OCI-LY7 (cell line): Measurements from ENCODE around the gene C19orf18. TPM values are rescaled to one million over a fixed set of nuclear protein-coding genes. Genes with fewer than 3 reads are reported as not detected.
"Not testable (repeated sequence)": the region's sequence is repeated elsewhere in the genome, so short reads cannot be mapped to it uniquely, and the experiment has no call there.

Source experiments
- BruUV-seq: library from RNA; stranded (reverse); fragments of 400-500 nt; replicated peaks from 2 replicates; lab custom pipeline; 2021; lab: Mats Ljungman, UMichigan
- CTCF ChIA-PET: fragments of 300-600 bp; sonication (Branson Sonifier 250); formaldehyde crosslinking; loops from one replicate; lab custom pipeline; 2022; ENCODE audit warnings: antibody characterized with exemption; ENCODE audit not compliant: unreplicated experiment; lab: Charles Lee
- POLR2A ChIA-PET: fragments of 300-600 bp; sonication (Branson Sonifier 250); formaldehyde crosslinking; loops from one replicate; lab custom pipeline; 2022; ENCODE audit warnings: antibody characterized with exemption; lab: Charles Lee
- DNase-seq: peaks from one replicate; pipeline ENCODE4 v3.0.0-alpha.2; 2015; ENCODE audit warnings: low spot score
- H2AFZ ChIP-seq: fragments of 200-600 bp; sonication (generic), shearing (Covaris generic); 2 replicates; pipeline ENCODE4 v1.6.1; 2014; ENCODE audit warnings: mild to moderate bottlenecking, antibody characterized with exemption, low read length, moderate library complexity
- H3K27ac ChIP-seq: fragments of 200-600 bp; sonication (generic); 2 replicates; pipeline ENCODE4 v1.5.1; 2014; ENCODE audit warnings: mixed run types, low read depth, mild to moderate bottlenecking, moderate library complexity, low read length, inconsistent platforms; ENCODE audit not compliant: poor library complexity, severe bottlenecking
- H3K36me3 ChIP-seq: fragments of 200-600 bp; sonication (generic); 2 replicates; pipeline ENCODE4 v1.6.1; 2014; ENCODE audit warnings: mild to moderate bottlenecking, antibody characterized with exemption, low read length, moderate library complexity, mixed read lengths; ENCODE audit not compliant: insufficient read depth
- H3K4me1 ChIP-seq: fragments of 200-600 bp; sonication (generic); 2 replicates; pipeline ENCODE4 v1.5.1; 2014; ENCODE audit warnings: mild to moderate bottlenecking, low read length; ENCODE audit not compliant: insufficient read depth, poor library complexity, severe bottlenecking
- H3K4me2 ChIP-seq: fragments of 200-600 bp; sonication (generic); 2 replicates; pipeline ENCODE4 v1.6.1; 2014; ENCODE audit warnings: mild to moderate bottlenecking, low read length
- H3K4me3 ChIP-seq: fragments of 200-600 bp; sonication (generic); 2 replicates; pipeline ENCODE4 v1.5.1; 2014; ENCODE audit warnings: mild to moderate bottlenecking, low read depth, low read length; ENCODE audit not compliant: poor library complexity, severe bottlenecking
- H3K79me2 ChIP-seq: fragments of 200-600 bp; sonication (generic); 2 replicates; pipeline ENCODE4 v1.6.1; 2016; ENCODE audit warnings: low read depth, mild to moderate bottlenecking, low read length, moderate library complexity, mixed read lengths; ENCODE audit not compliant: insufficient read depth
- H3K9me2 ChIP-seq: fragments of 200-600 bp; sonication (generic); 2 replicates; pipeline ENCODE4 v1.6.1; 2016; ENCODE audit warnings: mild to moderate bottlenecking, low read length, mixed read lengths; ENCODE audit not compliant: insufficient read depth
- H3K9me3 ChIP-seq: fragments of 200-600 bp; sonication (generic); 2 replicates; pipeline ENCODE4 v1.6.1; 2014; ENCODE audit warnings: mild to moderate bottlenecking, mixed run types, low read length, mixed read lengths
- H4K20me1 ChIP-seq: fragments of 200-600 bp; sonication (generic); 2 replicates; pipeline ENCODE4 v1.6.1; 2014; ENCODE audit warnings: mild to moderate bottlenecking, antibody characterized with exemption, low read length, moderate library complexity, mixed read lengths; ENCODE audit not compliant: insufficient read depth
- EZH2phosphoT487 ChIP-seq: fragments of 200-600 bp; sonication (generic); IDR thresholded peaks from 2 replicates; pipeline ENCODE4 v1.6.1; 2018; ENCODE audit warnings: low read depth, borderline replicate concordance, mild to moderate bottlenecking, mixed run types, antibody characterized with exemption, low read length, moderate library complexity, mixed read lengths
- intact Hi-C: fragments of 100-400 bp; cut with micrococcal nuclease; formaldehyde crosslinking; loops from one replicate; pipeline ENCODE4 v1.10.0; 2022; ENCODE audit not compliant: unreplicated experiment
- total RNA-seq, 2 experiments: library from RNA; depleted of rRNA in 1 of 2; stranded (reverse); fragments of >200 nt in 1 of 2; shearing (Covaris generic) in 1 of 2; gene quantifications; 2 replicates each; pipeline ENCODE4 v1.2.3, GENCODE V29; 2014 to 2022
- TF ChIP-seq, protein P1 (sequence below): fragments of 200-600 bp; sonication (generic); conservative IDR thresholded peaks from 2 replicates; pipeline ENCODE4 v1.5.1; 2014; ENCODE audit warnings: mild to moderate bottlenecking, antibody characterized with exemption, low read length, moderate library complexity, mixed read lengths

C19orf18 gene
- total RNA-seq, 2 experiments from 2014 or later: not detected

DNA sequence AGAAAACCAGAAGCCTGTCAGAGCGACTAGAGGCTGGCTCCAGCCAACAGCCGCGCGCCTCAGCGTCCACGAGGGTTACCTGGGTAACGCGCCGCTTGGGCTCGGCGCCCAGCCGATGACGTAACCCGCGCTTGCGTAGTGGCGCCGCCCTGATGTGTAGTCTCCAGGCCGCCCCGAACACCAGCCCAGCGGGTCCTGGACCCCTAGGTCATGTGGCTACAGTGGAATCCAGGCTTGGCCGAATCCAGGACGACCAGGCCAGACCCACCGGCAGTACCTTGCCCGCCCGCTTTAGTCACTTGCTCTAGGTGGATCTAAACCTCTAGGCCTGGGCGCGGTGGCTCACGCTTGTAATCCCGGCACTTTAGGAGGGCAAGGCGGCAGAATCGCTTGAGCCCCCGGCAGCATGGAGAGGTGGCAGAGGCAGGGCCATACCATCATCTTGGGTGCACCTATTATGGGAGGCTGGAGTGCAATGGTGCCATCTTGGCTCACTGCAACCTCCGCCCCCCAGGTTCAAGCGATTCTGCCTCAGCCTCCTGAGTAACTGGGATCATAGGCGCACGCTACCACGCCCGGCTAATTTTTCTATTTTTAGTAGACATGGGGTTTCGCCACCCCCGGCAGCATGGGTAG is 35.5 kb upstream of the C19orf18 start:
- BruUV-seq: no TSS peak
- no peaks in the 10 kb centered on the region for H4K20me1 ChIP-seq
- no peak for DNase-seq
- H3K4me2 ChIP-seq: no peak overlapping the region
- H2AFZ ChIP-seq: no peak overlapping the region
- no peaks in the 10 kb centered on the region for H3K4me1 ChIP-seq
- ChIA-PET CTCF (no interaction called here), POLR2A (no interaction called here)
- no peaks in the 10 kb centered on the region for H3K9me2 ChIP-seq
- no peaks in the 10 kb centered on the region; the same call in 1 of the 2 replicates for H3K9me3 ChIP-seq
- no peaks in the 10 kb centered on the region for H3K36me3 ChIP-seq
- no peak for TF ChIP-seq EZH2phosphoT487
- TF ChIP-seq, protein P1, sequence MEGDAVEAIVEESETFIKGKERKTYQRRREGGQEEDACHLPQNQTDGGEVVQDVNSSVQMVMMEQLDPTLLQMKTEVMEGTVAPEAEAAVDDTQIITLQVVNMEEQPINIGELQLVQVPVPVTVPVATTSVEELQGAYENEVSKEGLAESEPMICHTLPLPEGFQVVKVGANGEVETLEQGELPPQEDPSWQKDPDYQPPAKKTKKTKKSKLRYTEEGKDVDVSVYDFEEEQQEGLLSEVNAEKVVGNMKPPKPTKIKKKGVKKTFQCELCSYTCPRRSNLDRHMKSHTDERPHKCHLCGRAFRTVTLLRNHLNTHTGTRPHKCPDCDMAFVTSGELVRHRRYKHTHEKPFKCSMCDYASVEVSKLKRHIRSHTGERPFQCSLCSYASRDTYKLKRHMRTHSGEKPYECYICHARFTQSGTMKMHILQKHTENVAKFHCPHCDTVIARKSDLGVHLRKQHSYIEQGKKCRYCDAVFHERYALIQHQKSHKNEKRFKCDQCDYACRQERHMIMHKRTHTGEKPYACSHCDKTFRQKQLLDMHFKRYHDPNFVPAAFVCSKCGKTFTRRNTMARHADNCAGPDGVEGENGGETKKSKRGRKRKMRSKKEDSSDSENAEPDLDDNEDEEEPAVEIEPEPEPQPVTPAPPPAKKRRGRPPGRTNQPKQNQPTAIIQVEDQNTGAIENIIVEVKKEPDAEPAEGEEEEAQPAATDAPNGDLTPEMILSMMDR: no peak
- H3K79me2 ChIP-seq: no peaks in the 10 kb centered on the region
- H3K27ac ChIP-seq: no peak overlapping the region
- H3K4me3 ChIP-seq: no peak overlapping the region
- intact Hi-C loops: no loop called here

DNA sequence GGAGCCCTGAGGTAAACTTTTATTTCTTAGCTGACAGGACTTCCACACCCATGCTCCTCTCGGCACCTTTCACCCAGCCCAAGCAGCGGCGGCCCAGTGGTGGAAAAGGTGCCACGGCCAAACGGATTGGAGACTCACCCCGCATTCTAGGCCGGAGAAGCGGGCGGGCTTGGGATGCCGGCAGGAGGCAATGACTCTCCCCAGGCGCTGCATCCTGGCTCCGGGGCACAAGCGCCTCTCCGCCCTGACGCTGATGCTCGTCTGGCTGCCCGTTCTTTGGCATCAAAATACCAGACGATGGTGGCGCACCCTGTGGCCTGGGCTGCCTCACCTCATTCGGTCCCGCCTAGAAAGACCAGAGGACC is 34.9 kb upstream of the C19orf18 start:
- Histone ChIP-seq H4K20me1 (no peaks in the 10 kb centered on the region), H3K27ac (no peak overlapping the region), H3K4me3 (no peak overlapping the region), H3K4me2 (no peak overlapping the region), H3K79me2 (no peaks in the 10 kb centered on the region), H2AFZ (no peak overlapping the region), H3K36me3 (peaks cover 5% of the 10 kb centered on the region; the same call in 1 of the 2 replicates), H3K4me1 (no peaks in the 10 kb centered on the region), H3K9me3 (no peaks in the 10 kb centered on the region; the same call in 1 of the 2 replicates), H3K9me2 (no peaks in the 10 kb centered on the region)
- no TSS peak for BruUV-seq
- intact Hi-C loops: no loop called here
- POLR2A ChIA-PET: no interaction called here
- DNase-seq: no peak
- CTCF ChIA-PET: no interaction called here
- TF ChIP-seq, protein P1: no peak
- TF ChIP-seq EZH2phosphoT487: no peak

DNA sequence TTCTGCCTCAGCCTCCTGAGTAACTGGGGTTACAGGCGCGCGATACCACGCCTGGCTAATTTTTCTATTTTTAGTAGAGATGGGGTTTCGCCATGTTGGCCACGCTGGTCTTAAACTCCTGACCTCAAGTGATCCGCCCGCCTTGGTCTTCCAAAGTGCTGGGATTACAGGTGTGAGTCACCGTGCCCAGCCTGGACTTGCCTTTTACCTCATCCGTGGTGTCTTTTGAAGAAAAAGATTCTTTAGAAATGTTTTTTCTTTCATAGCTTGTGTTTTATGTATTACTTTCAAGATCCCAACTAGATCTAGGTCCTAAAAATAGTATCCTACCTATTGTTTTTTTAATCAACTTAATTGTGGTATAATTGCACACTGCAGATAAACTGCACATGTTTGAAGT is 34.5 kb upstream of the C19orf18 start:
- H3K36me3 ChIP-seq, H3K4me2 ChIP-seq, CTCF ChIA-PET, DNase-seq, intact Hi-C loops, H4K20me1 ChIP-seq, H3K27ac ChIP-seq, H3K9me3 ChIP-seq, H3K79me2 ChIP-seq, H2AFZ ChIP-seq, H3K4me1 ChIP-seq, H3K4me3 ChIP-seq, BruUV-seq, POLR2A ChIA-PET, H3K9me2 ChIP-seq: not testable (repeated sequence)
